ENCODE results near the gene ENTPD6.

- TF ChIP-seq CTCF (IDR thresholded peaks at IDR 0.05): no peak
- no peak for TF ChIP-seq POLR2A (IDR thresholded peaks at IDR 0.05)
Observed at GRCh38 chr20:25257130-25257529, 61.6 kb downstream of the ENTPD6 start.

Data from heart left ventricle (tissue), 13 donors.